NB4 (cell line): Measurements from ENCODE around the gene CDHR3.

Experiments used
- CTCF ChIP-seq: IDR thresholded peaks from one replicate; pipeline ENCODE4 v1.5.1; 2012; ENCODE audit warnings: low read depth, low read length
- MAX ChIP-seq: IDR thresholded peaks from 2 replicates; pipeline ENCODE4 v1.6.1; 2011; ENCODE audit warnings: low read depth, low read length
- MYC ChIP-seq: IDR thresholded peaks from 2 replicates; pipeline ENCODE4 v1.6.1; 2011; ENCODE audit warnings: low read depth, low read length
- POLR2A ChIP-seq: IDR thresholded peaks from 2 replicates; pipeline ENCODE4 v1.6.1; 2011; ENCODE audit warnings: mild to moderate bottlenecking; ENCODE audit not compliant: insufficient read length; ENCODE audit errors: extremely low read depth

- TF ChIP-seq CTCF (no peak), POLR2A (no peak), MAX (no peak), MYC (no peak)
Observed at GRCh38 chr7:106054971-106055532, 92.0 kb downstream of the CDHR3 start.
